HCT116 (cell line): Measurements from ENCODE around the gene TNS3. TPM values are rescaled to one million over a fixed set of nuclear protein-coding genes. Genes with fewer than 3 reads are reported as not detected.

Experiments used
- ATAC-seq: fragments of 200-7000 bp; cut with Tn5 transposase; 2 replicates; pipeline ENCODE4 v1.9.1; 2020; ENCODE audit warnings: mild to moderate bottlenecking, moderate library complexity
- BruUV-seq: library from RNA; stranded (reverse); fragments of 400-500 nt; replicated peaks from 2 replicates; lab custom pipeline; 2021; lab: Mats Ljungman, UMichigan
- CTCF ChIA-PET: fragments of 300-600 bp; sonication (Branson Sonifier 250); formaldehyde crosslinking; loops from one replicate; lab custom pipeline; 2021; ENCODE audit warnings: antibody characterized with exemption; lab: Charles Lee
- POLR2A ChIA-PET: fragments of 300-600, 350-600 bp; sonication (Branson Sonifier 250); formaldehyde crosslinking; loops from one replicate; lab custom pipeline; 2021; ENCODE audit warnings: antibody characterized with exemption; lab: Charles Lee
- RAD21 ChIA-PET, 2 experiments: fragments of 300-600 bp; sonication (Branson Sonifier 250); formaldehyde crosslinking; loops; one replicate each; lab custom pipeline; 2023; ENCODE audit warnings: low total read pairs in 2 of 2; ENCODE audit not compliant: uncharacterized antibody in 2 of 2, unreplicated experiment in 2 of 2, low non-redundant PET in 1 of 2; lab: Charles Lee
- DNase-seq: peaks from one replicate; pipeline ENCODE4 v3.0.0-alpha.2; 2010; ENCODE audit warnings: low read depth, low spot score
- H2AFZ ChIP-seq: fragments of 200-600 bp; shearing (Covaris generic), sonication (generic); 2 replicates; pipeline ENCODE4 v1.6.1; 2017; ENCODE audit warnings: low read depth, mixed run types, mixed read lengths, antibody characterized with exemption, low read length; ENCODE audit not compliant: poor library complexity, severe bottlenecking
- H3K27ac ChIP-seq: 2 replicates; pipeline ENCODE4 v1.5.1; 2012; ENCODE audit warnings: low read depth, low read length
- H3K27me3 ChIP-seq: fragments of 200-600 bp; sonication (generic); 2 replicates; pipeline ENCODE4 v1.6.1; 2016; ENCODE audit warnings: mixed run types, low read length, mixed read lengths; ENCODE audit not compliant: insufficient read depth
- H3K36me3 ChIP-seq, 2 experiments: fragments of 200-500 bp in 1 of 2; fragments of 200-600 bp in 1 of 2; sonication (Bioruptor generic) in 1 of 2; sonication (generic) in 1 of 2; 2 replicates each; pipeline versions ENCODE4 v1.5.1 to v1.6.1; 2014 to 2016; ENCODE audit warnings: low read length in 2 of 2, inconsistent platforms in 1 of 2, mixed read lengths in 1 of 2, mixed run types in 1 of 2; ENCODE audit not compliant: insufficient read depth in 2 of 2, control insufficient read depth in 1 of 2
- H3K4me1 ChIP-seq, 2 experiments: fragments of 200-600 bp in 1 of 2; sonication (generic) in 1 of 2; 2 replicates each; pipeline versions ENCODE4 v1.5.1 to v1.6.1; 2012 to 2017; ENCODE audit warnings: low read length in 2 of 2, inconsistent platforms in 1 of 2, mild to moderate bottlenecking in 1 of 2, mixed read lengths in 1 of 2, mixed run types in 1 of 2, moderate library complexity in 1 of 2; ENCODE audit not compliant: insufficient read depth in 2 of 2, control insufficient read depth in 1 of 2
- H3K4me2 ChIP-seq: fragments of 200-600 bp; sonication (generic); 2 replicates; pipeline ENCODE4 v1.6.1; 2017; ENCODE audit warnings: mixed run types, low read length, mixed read lengths
- H3K4me3 ChIP-seq, 2 experiments: fragments of 200-600 bp in 1 of 2; sonication (generic) in 1 of 2; replicated peaks in 1 of 2; 2 replicates each; pipeline ENCODE4 v1.5.1; 2011 to 2016; ENCODE audit warnings: low read length in 2 of 2, control low read depth in 1 of 2, low read depth in 1 of 2, mild to moderate bottlenecking in 1 of 2, mixed read lengths in 1 of 2, mixed run types in 1 of 2
- H3K79me2 ChIP-seq: fragments of 200-600 bp; sonication (generic); 2 replicates; pipeline ENCODE4 v1.6.1; 2017; ENCODE audit warnings: mild to moderate bottlenecking, mixed run types, low read length, moderate library complexity, mixed read lengths; ENCODE audit not compliant: insufficient read depth
- H3K9ac ChIP-seq: fragments of 200-600 bp; sonication (generic); 2 replicates; pipeline ENCODE4 v1.6.1; 2016; ENCODE audit warnings: low read length, mixed read lengths
- H3K9me2 ChIP-seq: fragments of 200-600 bp; sonication (generic), shearing (Covaris generic); 2 replicates; pipeline ENCODE4 v1.6.1; 2017; ENCODE audit warnings: mixed run types, mild to moderate bottlenecking, moderate library complexity; ENCODE audit not compliant: insufficient read depth
- H3K9me3 ChIP-seq, 2 experiments: fragments of 200-500 bp in 1 of 2; fragments of 200-600 bp in 1 of 2; sonication (Bioruptor generic) in 1 of 2; sonication (generic) in 1 of 2; 2 replicates each; pipeline ENCODE4 v1.6.1; 2014 to 2017; ENCODE audit warnings: low read length in 2 of 2, mixed read lengths in 2 of 2, inconsistent platforms in 1 of 2, low read depth in 1 of 2, mild to moderate bottlenecking in 1 of 2, mixed run types in 1 of 2, moderate library complexity in 1 of 2; ENCODE audit not compliant: control insufficient read depth in 1 of 2, insufficient read depth in 1 of 2
- H4K20me1 ChIP-seq: fragments of 200-600 bp; sonication (generic), shearing (Covaris generic); 2 replicates; pipeline ENCODE4 v1.6.1; 2017; ENCODE audit warnings: mixed run types, mild to moderate bottlenecking, moderate library complexity; ENCODE audit not compliant: insufficient read depth
- CBX3 ChIP-seq: IDR thresholded peaks from 2 replicates; pipeline ENCODE4 v1.6.1; 2012; ENCODE audit warnings: low read depth
- CEBPB ChIP-seq: IDR thresholded peaks from 2 replicates; pipeline ENCODE4 v1.6.1; 2012; ENCODE audit warnings: low read depth
- CTCF ChIP-seq, 3 experiments: fragments of 200-600 bp in 1 of 3; sonication (generic) in 1 of 3; IDR thresholded peaks in 2 of 3; conservative IDR thresholded peaks in 1 of 3; 2 replicates each; pipeline ENCODE4 v1.5.1; 2012 to 2017; ENCODE audit warnings: low read depth in 2 of 3, low read length in 2 of 3, antibody characterized with exemption in 1 of 3, borderline replicate concordance in 1 of 3, control low read depth in 1 of 3, mild to moderate bottlenecking in 1 of 3, mixed read lengths in 1 of 3, mixed run types in 1 of 3, moderate library complexity in 1 of 3; ENCODE audit not compliant: insufficient read depth in 1 of 3
- EGR1 ChIP-seq: IDR thresholded peaks from 2 replicates; pipeline ENCODE4 v1.6.1; 2012; ENCODE audit warnings: low read depth
- ELF1 ChIP-seq: IDR thresholded peaks from 2 replicates; pipeline ENCODE4 v1.6.1; 2012; ENCODE audit warnings: low read depth, borderline replicate concordance
- EZH2 ChIP-seq: fragments of 200-600 bp; sonication (generic); IDR thresholded peaks from 2 replicates; pipeline ENCODE4 v1.6.1; 2017; ENCODE audit warnings: antibody characterized with exemption, mixed run types
- EZH2phosphoT487 ChIP-seq: fragments of 200-600 bp; IDR thresholded peaks from 2 replicates; pipeline ENCODE4 v1.6.1; 2018; ENCODE audit warnings: antibody characterized with exemption, borderline replicate concordance
- FOSL1 ChIP-seq: IDR thresholded peaks from 2 replicates; pipeline ENCODE4 v1.6.1; 2012; ENCODE audit warnings: low read depth
- JUND ChIP-seq: IDR thresholded peaks from 2 replicates; pipeline ENCODE4 v1.6.1; 2012
- MAX ChIP-seq: IDR thresholded peaks from 2 replicates; pipeline ENCODE4 v1.6.1; 2012
- POLR2A ChIP-seq: IDR thresholded peaks from 2 replicates; pipeline ENCODE4 v1.7.0; 2011; ENCODE audit warnings: borderline replicate concordance; ENCODE audit not compliant: insufficient read depth, insufficient read length; ENCODE audit errors: extremely low read depth
- RAD21 ChIP-seq: IDR thresholded peaks from 2 replicates; pipeline ENCODE4 v1.6.1; 2012; ENCODE audit warnings: low read depth, mild to moderate bottlenecking
- REST ChIP-seq: IDR thresholded peaks from 2 replicates; pipeline ENCODE4 v1.6.1; 2012; ENCODE audit warnings: low read depth
- SP1 ChIP-seq: IDR thresholded peaks from 2 replicates; pipeline ENCODE4 v1.6.1; 2012; ENCODE audit warnings: low read depth
- SRF ChIP-seq: IDR thresholded peaks from 2 replicates; pipeline ENCODE4 v1.6.1; 2012; ENCODE audit warnings: low read depth
- YY1 ChIP-seq: IDR thresholded peaks from 2 replicates; pipeline ENCODE4 v1.6.1; 2011; ENCODE audit warnings: low read length, low read depth, moderate library complexity, mild to moderate bottlenecking; ENCODE audit not compliant: insufficient replicate concordance; ENCODE audit errors: extremely low read depth
- ZFX ChIP-seq: fragments of 450-650 bp; IDR thresholded peaks from 2 replicates; pipeline ENCODE4 v1.6.1; 2017
- ZNF274 ChIP-seq: fragments of 200-500 bp; sonication (Bioruptor generic); IDR thresholded peaks from 2 replicates; pipeline ENCODE4 v1.6.1; 2014; ENCODE audit warnings: mild to moderate bottlenecking, low read depth, low read length, inconsistent platforms
- intact Hi-C: fragments of 100-400 bp; cut with micrococcal nuclease; formaldehyde crosslinking; loops from 2 replicates; pipeline ENCODE4 v1.10.0; 2022
- total RNA-seq: library from RNA; stranded (reverse); gene quantifications from one replicate; pipeline ENCODE4 v1.2.1, GENCODE V29; 2021; ENCODE audit not compliant: unreplicated experiment
- TF ChIP-seq, protein P1 (sequence below): IDR thresholded peaks from 2 replicates; pipeline ENCODE4 v1.6.1; 2011; ENCODE audit warnings: mild to moderate bottlenecking, low read length, moderate library complexity; ENCODE audit not compliant: insufficient replicate concordance; ENCODE audit errors: extremely low read depth

TNS3 gene
- total RNA-seq, 1 experiment from 2014 or later: 9.1 TPM

GRCh38 chr7:47405921-47406800 is 175.8 kb downstream of the TNS3 start:
- Histone ChIP-seq H3K36me3 (no peaks in the 10 kb centered on the region), H3K4me2 (no peak overlapping the region), H3K4me1 (peaks cover 0 to 16% of the 10 kb centered on the region in 2 experiments; a peak in 2 of 4 replicates), H3K79me2 (no peaks in the 10 kb centered on the region), H2AFZ (no peak overlapping the region), H3K9me3 (no peaks in the 10 kb centered on the region), H3K9me2 (no peaks in the 10 kb centered on the region), H3K27ac (no peak overlapping the region), H3K9ac (no peak overlapping the region), H3K27me3 (no peaks in the 10 kb centered on the region)
- ChIA-PET CTCF (no interaction called here), POLR2A (no interaction called here), RAD21 (no interaction called here)
- DNase-seq: no peak
- intact Hi-C loops: no loop called here
- no peak for ATAC-seq
- BruUV-seq: no TSS peak
- TF ChIP-seq ZFX: no peak
- no peak for TF ChIP-seq RAD21
- TF ChIP-seq ZNF274: no peak
- no peak for TF ChIP-seq CEBPB
- no peak for TF ChIP-seq CBX3
- TF ChIP-seq SRF: no peak
- TF ChIP-seq YY1: no peak
- TF ChIP-seq JUND: no peak
- no peak for TF ChIP-seq EZH2
- TF ChIP-seq POLR2A: no peak
- TF ChIP-seq, protein P1, sequence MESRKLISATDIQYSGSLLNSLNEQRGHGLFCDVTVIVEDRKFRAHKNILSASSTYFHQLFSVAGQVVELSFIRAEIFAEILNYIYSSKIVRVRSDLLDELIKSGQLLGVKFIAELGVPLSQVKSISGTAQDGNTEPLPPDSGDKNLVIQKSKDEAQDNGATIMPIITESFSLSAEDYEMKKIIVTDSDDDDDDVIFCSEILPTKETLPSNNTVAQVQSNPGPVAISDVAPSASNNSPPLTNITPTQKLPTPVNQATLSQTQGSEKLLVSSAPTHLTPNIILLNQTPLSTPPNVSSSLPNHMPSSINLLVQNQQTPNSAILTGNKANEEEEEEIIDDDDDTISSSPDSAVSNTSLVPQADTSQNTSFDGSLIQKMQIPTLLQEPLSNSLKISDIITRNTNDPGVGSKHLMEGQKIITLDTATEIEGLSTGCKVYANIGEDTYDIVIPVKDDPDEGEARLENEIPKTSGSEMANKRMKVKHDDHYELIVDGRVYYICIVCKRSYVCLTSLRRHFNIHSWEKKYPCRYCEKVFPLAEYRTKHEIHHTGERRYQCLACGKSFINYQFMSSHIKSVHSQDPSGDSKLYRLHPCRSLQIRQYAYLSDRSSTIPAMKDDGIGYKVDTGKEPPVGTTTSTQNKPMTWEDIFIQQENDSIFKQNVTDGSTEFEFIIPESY: no peak
- no peak for TF ChIP-seq EGR1
- TF ChIP-seq FOSL1: no peak
- TF ChIP-seq MAX: no peak
- TF ChIP-seq ELF1: no peak
- TF ChIP-seq CTCF (IDR thresholded peaks at IDR 0.05 in 2 of 3, conservative IDR thresholded peaks at IDR 0.05 in 1 of 3; ENCODE audit: borderline replicate concordance in 1 of 3, insufficient read depth in 1 of 3, low read depth in 2 of 3, low read length in 2 of 3): no peak
- no peak for TF ChIP-seq SP1
- TF ChIP-seq EZH2phosphoT487: no peak
- no peak for TF ChIP-seq REST
- TF ChIP-seq, all 23 proteins: peak for 0
- Histone ChIP-seq H4K20me1 (no peaks in the 10 kb centered on the region), H3K4me3 (no peak overlapping the region)
